Measurements from ENCODE around the gene ABCA7.
"Not testable (repeated sequence)": the region's sequence is repeated elsewhere in the genome, so short reads cannot be mapped to it uniquely, and the experiment has no call there.

Gene ABCA7

DNA sequence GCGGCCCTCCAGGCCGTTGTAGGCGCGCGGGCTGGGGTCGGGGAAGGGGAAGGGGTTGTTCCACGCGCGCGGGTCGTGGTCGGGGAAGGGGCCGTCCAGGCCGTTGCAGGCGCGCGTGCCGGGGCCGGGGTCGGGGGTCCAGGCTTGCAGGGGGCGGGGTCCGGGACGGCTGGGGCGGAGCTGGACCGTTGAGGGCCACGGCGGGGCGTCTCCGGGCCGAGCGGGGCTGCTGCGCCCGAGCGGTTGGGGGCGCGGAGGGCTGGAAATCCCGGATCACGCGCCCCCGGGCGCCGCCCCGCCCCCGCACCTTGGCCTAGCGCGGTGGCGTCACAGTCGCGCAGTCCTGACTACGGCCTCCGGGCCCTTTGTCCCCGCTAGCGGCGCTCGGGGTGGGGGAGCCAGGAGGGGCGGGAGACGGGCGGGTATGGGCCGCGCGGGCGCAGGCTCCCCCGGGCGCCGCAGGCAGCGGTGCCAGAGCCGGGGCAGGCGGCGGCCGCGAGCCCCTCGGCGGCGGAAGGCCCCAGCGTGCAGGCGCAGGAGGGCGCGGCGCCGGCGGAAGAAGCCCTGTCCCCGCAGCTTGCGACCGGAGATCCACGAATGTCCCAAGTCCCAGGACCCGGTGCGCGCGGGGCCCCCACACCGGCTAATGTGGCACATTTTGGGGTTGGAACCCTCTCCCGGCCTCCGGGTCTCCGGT, 64.6 kb downstream of the ABCA7 start:
- peak in 1 of 3 experiments; percentile 69 for DNase-seq (ENCODE audit: low read depth in 2 of 3, low spot score in 2 of 3)

DNA sequence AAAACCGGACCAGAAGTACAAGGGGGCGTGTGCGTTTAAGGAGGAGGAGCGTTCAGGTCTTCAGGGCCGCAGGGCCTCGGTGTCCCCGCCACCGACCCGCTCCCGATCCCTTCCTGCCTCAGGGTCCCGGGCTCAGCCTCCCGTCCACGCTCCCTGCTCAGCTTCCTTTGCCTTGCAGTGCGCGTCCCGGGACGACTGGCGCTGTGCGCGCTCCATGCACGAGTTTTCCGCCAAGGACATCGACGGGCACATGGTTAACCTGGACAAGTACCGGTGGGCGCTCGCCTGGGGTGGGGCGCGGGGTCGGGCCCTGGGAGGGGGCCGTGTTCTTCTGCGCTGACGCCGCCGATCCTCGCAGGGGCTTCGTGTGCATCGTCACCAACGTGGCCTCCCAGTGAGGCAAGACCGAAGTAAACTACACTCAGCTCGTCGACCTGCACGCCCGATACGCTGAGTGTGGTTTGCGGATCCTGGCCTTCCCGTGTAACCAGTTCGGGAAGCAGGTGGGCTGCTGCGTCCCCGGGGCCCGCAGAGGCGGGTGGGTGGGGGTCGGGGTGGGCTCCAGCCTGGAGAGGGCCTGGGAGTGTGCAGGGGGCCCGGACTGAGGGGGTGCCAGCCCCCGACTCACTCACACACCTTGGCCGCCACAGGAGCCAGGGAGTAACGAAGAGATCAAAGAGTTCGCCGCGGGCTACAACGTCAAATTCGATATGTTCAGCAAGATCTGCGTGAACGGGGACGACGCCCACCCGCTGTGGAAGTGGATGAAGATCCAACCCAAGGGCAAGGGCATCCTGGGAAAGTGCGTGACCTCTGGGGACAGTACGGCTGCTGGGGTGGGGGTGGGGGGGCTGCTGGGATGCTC, 65.3 kb downstream of the ABCA7 start:
- no peak for DNase-seq (ENCODE audit: low read depth in 2 of 3, low spot score in 2 of 3)

DNA sequence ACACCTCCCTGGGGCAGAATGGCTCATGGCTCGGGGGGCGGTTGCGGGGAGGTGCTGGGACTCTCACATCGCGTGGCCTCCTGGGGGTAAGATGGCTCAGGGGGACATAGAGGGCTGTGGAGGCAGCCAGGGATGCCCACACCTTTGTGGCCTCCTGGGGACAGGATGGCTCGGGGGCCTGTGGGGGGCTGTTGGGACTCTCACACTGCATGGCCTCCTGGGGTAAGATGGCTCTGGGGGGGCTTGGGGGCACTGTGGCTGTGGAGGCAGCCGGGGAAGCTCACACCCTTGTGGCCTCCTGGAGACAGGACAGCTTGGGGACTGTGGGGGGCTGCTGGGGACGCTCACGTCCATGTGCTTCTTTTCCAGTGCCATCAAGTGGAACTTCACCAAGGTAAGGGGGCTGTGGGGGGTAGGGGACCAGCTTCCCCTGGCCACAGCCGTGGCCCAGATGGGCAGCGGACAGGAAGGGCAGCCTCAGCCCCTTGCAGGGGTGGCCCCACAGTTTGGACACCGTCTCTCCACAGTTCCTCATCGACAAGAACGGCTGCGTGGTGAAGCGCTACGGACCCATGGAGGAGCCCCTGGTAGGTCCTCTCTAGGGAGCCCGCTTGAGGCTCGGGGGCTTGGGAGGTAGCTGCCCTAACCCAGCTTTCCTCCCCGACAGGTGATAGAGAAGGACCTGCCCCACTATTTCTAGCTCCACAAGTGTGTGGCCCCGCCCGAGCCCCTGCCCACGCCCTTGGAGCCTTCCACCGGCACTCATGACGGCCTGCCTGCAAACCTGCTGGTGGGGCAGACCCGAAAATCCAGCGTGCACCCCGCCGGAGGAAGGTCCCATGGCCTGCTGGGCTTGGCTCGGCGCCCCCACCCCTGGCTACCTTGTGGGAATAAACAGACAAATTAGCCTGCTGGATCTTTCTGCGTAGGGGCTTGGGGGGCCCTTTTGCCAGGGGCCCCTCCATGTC, 66.2 kb downstream of the ABCA7 start:
- DNase-seq (ENCODE audit: low read depth in 2 of 3, low spot score in 2 of 3), result no peak

DNA sequence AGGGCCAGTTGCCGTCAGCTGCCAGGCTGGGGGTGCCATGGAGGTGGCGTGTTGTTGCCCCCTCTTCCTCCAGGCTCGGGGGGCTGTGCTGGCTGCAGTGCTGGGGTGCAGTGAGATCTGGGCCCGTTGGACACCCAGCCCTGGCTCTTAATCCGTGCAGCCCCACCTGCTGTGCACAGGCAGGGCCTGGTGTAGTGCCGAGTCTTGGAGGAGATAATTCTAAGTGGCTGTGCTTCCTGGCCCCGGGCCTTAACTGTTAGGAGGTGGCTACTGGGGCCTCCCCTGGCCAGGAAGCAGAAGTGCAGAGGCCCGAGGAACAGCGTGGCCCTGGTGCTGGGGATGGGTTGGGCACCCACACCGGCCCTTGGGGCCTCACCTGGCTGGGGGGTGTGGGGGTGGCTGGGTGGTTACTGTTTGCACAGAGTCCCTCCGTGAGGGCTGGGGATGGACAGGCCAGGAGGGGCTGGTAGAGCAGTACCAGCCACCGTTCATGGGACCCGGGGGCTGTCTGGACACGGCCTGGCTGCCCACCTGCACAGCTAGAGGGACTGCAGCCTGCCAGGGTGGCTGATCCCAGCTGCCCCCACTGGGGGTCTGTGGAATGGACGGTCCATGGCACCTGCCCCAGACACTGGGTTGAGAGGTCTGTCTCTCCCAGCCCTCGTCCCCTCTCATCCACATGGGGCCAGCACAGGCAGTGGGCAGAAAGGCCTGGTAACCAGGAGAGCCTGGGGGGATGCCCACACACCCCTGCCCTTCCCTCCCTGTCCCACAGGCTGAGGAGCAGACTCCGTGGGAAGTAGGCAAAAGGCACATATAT, 67.1 kb downstream of the ABCA7 start:
- no peak for DNase-seq (ENCODE audit: low read depth in 2 of 3, low spot score in 2 of 3)

DNA sequence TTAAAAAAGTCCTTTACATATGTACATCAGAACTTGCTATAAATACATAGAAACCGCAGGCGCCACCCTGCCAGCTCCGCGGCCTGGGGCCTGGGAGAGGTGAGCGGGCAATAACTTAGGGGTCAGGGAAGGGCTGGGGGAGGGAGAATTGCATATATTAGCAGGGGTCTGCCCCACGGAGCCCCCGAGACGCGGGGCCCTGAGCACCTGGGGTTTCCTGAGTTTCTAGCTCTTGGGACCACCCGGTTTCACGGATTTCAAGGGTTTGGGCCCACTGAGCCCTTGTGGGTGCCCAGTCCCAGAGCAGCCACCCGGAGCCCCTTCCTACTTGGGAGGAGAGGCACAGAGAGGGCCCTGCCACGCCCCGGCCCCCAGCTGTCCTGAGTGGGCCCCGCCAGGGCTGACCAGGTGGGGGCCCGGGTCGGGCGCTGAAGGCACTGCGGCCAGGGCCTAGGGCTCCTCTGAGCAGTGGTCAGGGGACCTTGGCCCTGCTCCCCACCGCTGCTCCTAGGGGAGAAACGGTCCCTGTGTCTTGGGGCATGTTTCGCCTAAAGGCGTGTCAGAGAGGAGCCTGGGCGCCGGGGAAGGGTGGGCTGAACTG, 67.9 kb downstream of the ABCA7 start:
- DNase-seq (ENCODE audit: low read depth in 2 of 3, low spot score in 2 of 3), result no peak

DNA sequence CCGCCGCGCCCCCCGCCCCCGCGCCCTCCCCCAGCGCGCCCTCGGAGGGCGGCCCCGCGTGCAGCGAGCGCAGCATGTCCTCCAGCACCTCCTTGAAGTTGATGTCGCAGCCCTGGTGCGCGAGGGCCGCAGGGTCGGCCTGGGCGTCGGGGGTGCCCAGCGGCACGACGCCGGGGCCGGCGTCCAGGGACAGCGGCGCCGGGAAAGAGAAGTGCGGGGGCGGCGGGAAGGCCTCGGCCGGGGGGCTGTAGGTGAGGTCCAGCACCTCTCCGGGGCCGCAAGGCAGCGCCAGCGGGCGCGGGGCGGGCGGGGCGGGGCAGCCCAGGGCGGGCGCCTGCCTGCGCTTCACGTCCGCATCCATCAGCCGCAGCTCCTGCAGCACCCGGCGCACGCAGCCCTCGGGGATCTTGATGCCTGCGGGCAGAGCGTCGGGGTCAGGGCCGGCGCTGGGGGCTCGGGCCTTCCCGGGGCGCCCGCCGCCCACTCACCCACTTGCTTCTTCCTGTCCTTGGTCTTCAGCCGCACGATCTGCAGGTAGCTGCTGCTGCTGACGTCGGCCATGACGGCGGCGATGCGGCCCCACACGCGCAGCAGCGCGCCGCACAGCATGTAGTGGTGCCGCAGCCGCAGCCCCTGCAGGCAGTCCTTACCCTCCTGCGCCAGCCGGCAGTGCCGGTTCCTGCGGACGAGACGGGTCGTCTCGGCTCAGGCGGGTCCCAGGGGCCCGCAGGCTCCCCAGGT, 68.6 kb downstream of the ABCA7 start:
- no peak for DNase-seq (ENCODE audit: low read depth in 2 of 3, low spot score in 2 of 3)

DNA sequence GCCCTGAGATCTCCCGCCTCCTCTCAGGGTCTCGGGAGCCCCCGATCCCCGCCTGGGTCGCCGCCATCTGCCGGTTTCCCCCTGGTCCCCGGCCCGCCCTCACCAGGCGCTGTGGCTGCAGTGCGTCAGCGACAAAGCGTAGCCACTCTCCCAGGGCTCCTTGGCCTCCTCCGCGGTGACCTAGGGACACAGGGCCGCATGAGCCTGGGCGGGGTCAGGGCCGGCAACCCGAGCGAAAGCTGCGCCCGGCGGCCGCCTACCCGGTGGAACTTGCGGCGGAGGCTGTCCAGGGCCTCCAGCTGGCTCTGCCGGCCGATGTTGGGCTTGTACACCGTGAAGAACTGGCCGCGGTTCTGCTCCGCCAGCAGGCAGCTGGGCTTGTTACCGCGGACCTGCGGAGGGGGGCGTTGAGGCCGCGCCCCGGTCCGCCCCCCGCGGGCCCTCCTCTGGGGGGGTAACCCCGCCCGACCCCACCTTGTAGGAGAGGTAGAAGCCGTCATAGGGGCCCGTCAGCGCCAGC, 69.2 kb downstream of the ABCA7 start:
- DNase-seq (ENCODE audit: low read depth in 2 of 3, low spot score in 2 of 3), result no peak

DNA sequence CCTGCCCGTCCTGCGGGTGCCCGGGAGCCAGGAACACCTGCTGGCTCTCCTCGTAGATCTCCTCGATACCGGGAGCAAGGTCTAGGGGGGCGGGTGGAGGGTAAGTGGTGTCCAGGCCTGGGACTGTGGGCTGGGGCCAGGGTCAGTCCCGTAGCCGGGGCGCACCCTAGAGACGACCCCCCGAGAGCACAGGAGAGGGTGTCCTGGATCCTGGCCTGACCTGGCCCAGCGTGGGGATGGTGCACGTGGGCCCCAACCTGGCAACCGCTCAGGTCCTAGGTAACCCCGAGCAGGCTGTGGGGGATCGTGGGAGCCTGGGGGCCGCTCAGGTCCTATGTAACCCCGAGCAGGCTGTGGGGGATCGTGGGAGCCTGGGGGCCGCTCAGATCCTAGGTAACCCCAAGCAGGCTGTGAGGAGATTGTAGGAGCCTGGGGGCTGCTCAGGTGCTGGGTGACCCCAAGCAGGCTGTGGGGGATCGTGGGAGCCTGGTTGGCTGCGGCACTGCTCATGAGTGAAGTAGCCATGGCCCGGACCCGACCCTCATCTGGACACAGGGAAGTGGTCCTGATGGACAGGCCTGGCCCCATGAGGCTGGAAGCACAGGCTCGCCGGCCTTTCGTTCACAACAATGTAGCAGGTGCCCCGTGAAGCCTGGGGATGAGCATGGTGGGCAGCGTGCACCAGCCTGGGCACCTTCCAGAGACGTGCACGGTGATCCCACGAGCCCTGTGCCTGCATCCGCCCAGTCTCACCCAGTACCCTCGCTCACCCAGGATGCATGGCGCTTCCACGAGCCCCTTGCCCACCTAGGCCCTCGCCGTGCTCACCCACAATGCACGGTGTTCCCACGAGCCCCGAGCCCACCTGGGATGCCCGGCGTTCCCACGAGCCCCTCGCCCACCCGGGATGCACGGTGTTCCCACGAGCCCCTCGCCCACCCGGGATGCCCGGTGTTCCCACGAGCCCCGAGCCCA, 70.1 kb downstream of the ABCA7 start:
- DNase-seq (ENCODE audit: low read depth in 2 of 3, low spot score in 2 of 3), result no peak

DNA sequence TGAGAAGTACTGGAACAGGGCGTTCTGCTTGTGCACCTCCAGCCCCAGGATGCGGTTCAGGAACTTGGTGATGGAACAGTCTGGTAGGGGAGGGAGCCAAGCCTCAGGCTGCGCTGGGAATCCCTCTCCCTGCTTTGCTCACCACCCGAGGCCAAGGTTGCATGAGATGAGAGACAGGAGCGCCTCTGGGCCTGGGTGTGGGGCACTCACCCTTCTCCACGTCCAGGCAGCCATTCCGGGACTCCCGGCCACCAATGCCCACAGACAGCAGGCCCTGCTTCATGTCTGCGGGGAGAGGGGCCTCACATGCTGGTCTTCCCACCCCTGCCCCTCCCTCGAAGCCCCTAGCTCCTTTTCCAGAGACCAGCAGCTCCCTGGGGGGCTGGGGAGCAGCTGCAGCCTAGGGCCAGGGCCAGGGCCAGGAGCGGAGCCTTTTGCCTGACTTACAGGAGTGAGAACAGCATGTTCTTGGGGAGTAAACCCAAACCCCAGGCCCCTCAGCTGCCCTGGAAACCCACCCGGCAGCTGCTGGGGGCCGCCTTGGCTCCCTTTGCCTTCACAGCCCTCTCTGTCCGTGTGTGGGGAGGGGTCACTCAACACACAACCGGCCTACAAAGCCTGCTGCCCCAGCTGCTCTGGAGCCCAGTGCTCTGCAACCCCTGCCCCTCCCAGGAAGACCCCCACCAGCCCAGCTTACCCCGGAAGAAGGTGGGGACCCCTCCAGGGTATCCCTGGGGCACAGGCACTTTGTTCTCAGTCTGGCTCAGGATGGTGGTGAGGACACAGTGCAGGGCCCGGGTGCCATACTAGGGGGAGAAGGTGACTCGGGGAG, 71.1 kb downstream of the ABCA7 start:
- DNase-seq (ENCODE audit: low read depth in 2 of 3, low spot score in 2 of 3), result no peak

DNA sequence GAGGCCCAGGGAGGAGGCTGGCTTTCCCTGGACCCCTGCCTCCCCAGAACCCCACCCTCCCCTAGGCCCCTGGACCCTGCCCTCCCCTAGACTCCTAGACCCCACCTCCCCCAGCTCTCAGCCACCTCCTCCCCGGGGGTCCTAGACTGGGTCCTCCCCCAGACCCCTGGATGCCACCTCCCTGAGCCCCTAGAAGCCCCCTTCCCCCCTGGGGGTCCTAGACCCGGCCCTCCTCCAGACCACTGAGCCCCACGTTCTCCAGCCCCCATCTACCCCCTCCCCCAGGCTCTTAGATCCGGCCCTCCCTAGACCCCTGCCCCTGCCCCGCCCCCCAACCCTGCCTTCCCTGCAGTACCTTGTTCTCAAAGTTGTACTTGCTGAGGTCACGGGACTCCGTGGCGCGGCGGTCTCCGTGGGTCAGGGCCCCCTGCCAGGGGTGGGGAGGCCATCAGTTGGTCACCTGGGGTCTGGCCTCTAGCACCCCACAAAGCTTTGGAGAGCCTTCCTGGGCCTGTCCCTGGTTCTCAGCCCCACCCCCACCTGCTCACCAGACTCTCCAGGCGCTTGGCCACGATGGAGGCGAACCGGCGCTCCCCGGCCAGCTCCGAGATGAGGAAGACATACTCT, 71.8 kb downstream of the ABCA7 start:
- DNase-seq (ENCODE audit: low read depth in 2 of 3, low spot score in 2 of 3), result no peak

DNA sequence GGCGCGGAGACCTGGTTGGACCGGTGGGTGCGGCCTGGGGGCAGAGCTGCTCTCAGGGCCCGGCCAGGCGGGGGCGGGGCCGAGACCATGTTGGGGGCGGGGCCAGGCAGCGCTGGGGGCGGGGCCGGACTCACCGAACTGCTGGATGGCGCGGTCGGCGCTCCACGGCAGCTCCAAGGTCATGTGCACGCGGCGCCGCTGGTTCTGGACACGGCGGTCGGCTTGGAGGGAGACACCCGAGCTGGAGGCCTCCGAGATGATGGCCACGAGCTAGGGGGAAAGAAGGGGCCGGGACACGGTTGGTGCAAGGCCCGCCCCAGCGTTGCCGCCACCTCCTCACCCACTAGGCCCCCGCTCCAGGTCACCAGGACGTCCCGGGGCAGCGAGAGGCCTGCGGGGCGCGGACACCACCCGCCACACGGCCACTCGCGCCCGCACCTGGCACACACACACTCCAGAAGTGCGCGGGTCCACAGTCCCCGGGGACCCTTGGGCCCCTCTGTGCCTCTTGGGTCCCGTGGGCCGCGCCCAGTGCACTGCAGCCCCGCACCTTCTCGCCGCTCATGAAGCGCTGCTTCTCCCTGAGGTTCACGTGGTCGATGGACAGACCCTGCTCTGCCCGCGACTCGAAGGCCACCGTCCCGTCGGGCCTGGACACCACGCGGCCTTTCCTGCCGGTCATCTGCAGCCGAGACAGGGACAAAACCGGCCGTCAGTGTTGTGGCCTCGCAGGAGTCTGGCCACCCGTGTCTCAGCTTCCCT, 72.5 kb downstream of the ABCA7 start:
- DNase-seq (ENCODE audit: low read depth in 2 of 3, low spot score in 2 of 3), result no peak

DNA sequence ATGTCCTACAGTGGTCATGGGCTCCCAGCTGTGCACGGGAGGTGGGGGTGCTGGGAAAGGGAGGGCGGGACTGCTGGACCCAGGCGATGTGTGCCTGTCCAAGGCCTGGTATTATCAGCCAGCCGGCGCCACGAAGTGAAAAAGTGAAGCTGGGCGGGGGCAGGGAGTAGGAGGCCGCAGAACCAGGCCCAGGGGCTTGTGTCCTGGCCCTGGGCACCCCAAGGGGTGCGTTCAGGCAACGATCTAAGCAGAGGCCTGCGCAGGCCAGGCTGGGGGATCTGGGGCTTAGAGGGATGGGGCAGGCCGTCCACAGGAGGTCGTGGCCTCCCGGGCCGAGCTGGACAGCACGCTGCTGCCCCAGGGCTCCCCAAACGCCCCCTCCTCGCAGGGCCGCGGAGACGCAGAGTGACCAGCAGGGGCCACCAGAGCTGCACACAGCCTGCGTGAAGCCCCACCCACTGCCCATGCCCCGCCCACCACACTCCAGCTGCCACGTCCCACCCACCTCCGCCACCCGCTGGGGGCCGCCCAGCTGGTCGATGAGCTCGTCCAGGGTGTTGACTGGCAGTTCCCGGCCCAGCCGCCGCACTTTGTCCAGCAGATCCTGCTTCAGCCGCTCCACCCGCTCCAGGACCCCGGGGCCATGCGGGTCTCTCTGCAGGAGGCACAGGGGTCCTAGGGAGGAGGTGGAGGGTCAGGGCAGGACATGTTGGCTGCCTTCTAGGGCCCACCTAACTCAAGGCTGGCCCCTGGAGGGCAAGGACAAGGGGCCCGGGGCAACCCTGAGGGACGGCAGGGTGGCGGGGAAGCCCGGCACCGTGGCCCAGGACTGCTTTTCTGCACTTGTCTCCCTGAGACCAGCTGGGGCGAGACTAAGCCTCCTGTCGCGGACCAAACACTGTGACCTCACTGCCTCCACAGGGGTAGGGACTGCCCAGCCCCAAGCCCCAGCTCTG, 73.4 kb downstream of the ABCA7 start:
- peak; percentile 66 to 80 (median 73) for DNase-seq (ENCODE audit: low read depth in 2 of 3, low spot score in 2 of 3)

DNA sequence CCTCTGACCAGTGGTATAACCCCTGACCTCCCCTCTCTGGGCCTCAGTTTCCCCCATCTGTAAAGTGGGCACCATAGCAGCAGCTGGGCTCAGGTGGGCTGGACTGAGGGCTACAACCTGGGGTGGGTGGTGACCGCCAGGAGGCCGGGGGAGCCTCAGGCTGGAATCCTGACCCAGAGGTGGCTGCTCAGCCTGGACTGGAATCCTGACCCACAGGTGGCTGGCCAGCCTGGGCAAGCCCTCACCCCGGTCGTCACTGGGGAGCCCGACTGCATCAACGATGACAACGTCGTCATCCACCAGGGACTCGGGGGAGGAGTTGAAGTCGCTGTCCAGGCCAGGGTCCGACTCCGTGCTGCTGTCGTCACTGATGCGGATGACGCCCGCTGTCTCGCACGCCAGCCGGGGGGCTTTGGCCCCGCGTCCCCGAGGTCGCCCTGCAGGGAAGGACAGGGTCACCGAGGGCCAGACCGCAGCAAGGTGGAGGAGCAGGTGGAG, 74.1 kb downstream of the ABCA7 start:
- DNase-seq (ENCODE audit: low read depth in 2 of 3, low spot score in 2 of 3), result no peak

DNA sequence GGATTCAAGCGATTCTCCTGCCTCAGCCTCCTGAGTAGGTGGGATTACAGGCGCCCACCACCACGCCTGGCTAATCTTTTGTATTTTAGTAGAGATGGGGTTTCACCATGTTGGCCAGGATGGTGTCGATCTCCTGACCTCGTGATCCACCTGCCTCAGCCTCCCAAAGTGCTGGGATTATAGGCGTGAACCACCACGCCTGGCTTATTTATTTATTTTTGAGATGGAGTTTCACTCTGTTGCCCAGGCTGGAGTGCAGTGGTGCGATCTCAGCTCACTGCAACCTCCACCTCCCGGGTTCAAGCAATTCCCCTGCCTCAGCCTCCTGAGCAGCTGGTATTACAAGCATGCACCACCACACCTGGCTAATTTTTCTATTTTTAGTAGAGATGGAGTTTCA, 74.8 kb downstream of the ABCA7 start:
- DNase-seq (ENCODE audit: low read depth in 2 of 3, low spot score in 2 of 3), result not testable (repeated sequence)
